Left ventricle myocardium inferior (tissue), 1 donor: Measurements from ENCODE around the gene CEACAM6. TPM values are rescaled to one million over a fixed set of nuclear protein-coding genes. Genes with fewer than 3 reads are reported as not detected.
"Not testable (repeated sequence)": the region's sequence is repeated elsewhere in the genome, so short reads cannot be mapped to it uniquely, and the experiment has no call there.

Source experiments
- DNase-seq: peaks from one replicate; pipeline ENCODE4 v3.0.0-alpha.2; 2020
- H3K27ac ChIP-seq: fragments of 200-600 bp; replicated peaks from 2 replicates; pipeline ENCODE4 v1.8.0; 2021
- H3K27me3 ChIP-seq: fragments of 200-600 bp; 2 replicates; pipeline ENCODE4 v1.8.0; 2021; ENCODE audit warnings: low read depth
- H3K36me3 ChIP-seq: fragments of 200-600 bp; 2 replicates; pipeline ENCODE4 v1.8.0; 2021
- H3K4me1 ChIP-seq: fragments of 200-600 bp; 2 replicates; pipeline ENCODE4 v1.8.0; 2021
- H3K4me3 ChIP-seq: fragments of 200-600 bp; 2 replicates; pipeline ENCODE4 v1.8.0; 2021; ENCODE audit warnings: mild to moderate bottlenecking, moderate library complexity
- H3K9me3 ChIP-seq: fragments of 200-600 bp; replicated peaks from 2 replicates; pipeline ENCODE4 v1.8.0; 2021
- CTCF ChIP-seq: fragments of 200-600 bp; IDR thresholded peaks from 2 replicates; pipeline ENCODE4 v1.8.0; 2021; ENCODE audit warnings: antibody characterized with exemption, mild to moderate bottlenecking, borderline replicate concordance
- intact Hi-C: fragments of 100-400 bp; cut with micrococcal nuclease; formaldehyde crosslinking; loops from one replicate; pipeline ENCODE4 v1.11.0; 2022
- total RNA-seq: library from RNA; stranded (reverse); fragmentation: NEBNext Ultra II Directional; extraction: Animal tissue kit (Norgen Biotek cat#: 25700); gene quantifications from one replicate; pipeline ENCODE4 v1.2.1, GENCODE V29; 2021
- donor health status: DM: no; HTN: yes; CAD: no; lungs with severe emphysema.

The CEACAM6 gene
- total RNA-seq, 1 donor from 2014 or later, result 0.11 TPM

GRCh38 chr19:41748012-41748411, 7.3 kb upstream of the CEACAM6 start:
- no peak for DNase-seq
- H3K4me3 ChIP-seq, result no peak overlapping the region
- H3K9me3 ChIP-seq, result no peaks in the 10 kb centered on the region
- H3K4me1 ChIP-seq, result peaks cover 4% of the 10 kb centered on the region
- no peak for TF ChIP-seq CTCF
- intact Hi-C loops, result no loop called here
- H3K27me3 ChIP-seq, result peaks cover 67% of the 10 kb centered on the region
- no peaks in the 10 kb centered on the region for H3K36me3 ChIP-seq
- no peak overlapping the region for H3K27ac ChIP-seq

- H3K27me3 ChIP-seq, result peaks cover 65% of the 10 kb centered on the region
- H3K36me3 ChIP-seq, H3K4me3 ChIP-seq, H3K4me1 ChIP-seq, intact Hi-C loops, H3K9me3 ChIP-seq, H3K27ac ChIP-seq, DNase-seq: not testable (repeated sequence)
These were observed 4.8 kb upstream of the CEACAM6 start for GRCh38 chr19:41750248-41751134.

GRCh38 chr19:41753159-41753558, 2.2 kb upstream of the CEACAM6 start:
- peaks cover 4% of the 10 kb centered on the region for H3K4me1 ChIP-seq
- H3K27ac ChIP-seq, result no peak overlapping the region
- H3K4me3 ChIP-seq, result no peak overlapping the region
- H3K36me3 ChIP-seq, result no peaks in the 10 kb centered on the region
- TF ChIP-seq CTCF, result peak; percentile 60
- peaks cover 53% of the 10 kb centered on the region for H3K27me3 ChIP-seq
- H3K9me3 ChIP-seq, result no peaks in the 10 kb centered on the region
- peak; percentile 35 for DNase-seq
- intact Hi-C loops, result no loop called here

- H3K27me3 ChIP-seq, result peaks cover 53% of the 10 kb centered on the region
- H3K27ac ChIP-seq, result no peak overlapping the region
- H3K4me3 ChIP-seq, result no peak overlapping the region
- H3K4me1 ChIP-seq, result peaks cover 4% of the 10 kb centered on the region
- DNase-seq, result no peak
- no peaks in the 10 kb centered on the region for H3K36me3 ChIP-seq
- no peaks in the 10 kb centered on the region for H3K9me3 ChIP-seq
- TF ChIP-seq CTCF, result peak; percentile 72
- intact Hi-C loops, result no loop called here
These were observed 1.3 kb upstream of the CEACAM6 start for GRCh38 chr19:41753936-41754529.

GRCh38 chr19:41758846-41759245, 3.5 kb downstream of the CEACAM6 start:
- DNase-seq, result no peak
- no peak overlapping the region for H3K4me3 ChIP-seq
- no peak for TF ChIP-seq CTCF
- no peak overlapping the region for H3K27ac ChIP-seq
- no peaks in the 10 kb centered on the region for H3K4me1 ChIP-seq
- H3K36me3 ChIP-seq, result no peaks in the 10 kb centered on the region
- intact Hi-C loops, result no loop called here
- H3K9me3 ChIP-seq, result no peaks in the 10 kb centered on the region
- H3K27me3 ChIP-seq, result peaks cover 81% of the 10 kb centered on the region

- no peaks in the 10 kb centered on the region for H3K9me3 ChIP-seq
- no peaks in the 10 kb centered on the region for H3K36me3 ChIP-seq
- intact Hi-C loops, result no loop called here
- H3K4me3 ChIP-seq, result no peak overlapping the region
- TF ChIP-seq CTCF, result no peak
- H3K27me3 ChIP-seq, result peaks cover 91% of the 10 kb centered on the region
- DNase-seq, result no peak
- H3K4me1 ChIP-seq, result no peaks in the 10 kb centered on the region
- H3K27ac ChIP-seq, result no peak overlapping the region
These were observed 11.8 kb downstream of the CEACAM6 start for GRCh38 chr19:41767115-41767514.

- intact Hi-C loops, H3K4me1 ChIP-seq, H3K27ac ChIP-seq, DNase-seq, H3K4me3 ChIP-seq, H3K9me3 ChIP-seq, H3K36me3 ChIP-seq: not testable (repeated sequence)
- peaks cover 91% of the 10 kb centered on the region for H3K27me3 ChIP-seq
These were observed 12.8 kb downstream of the CEACAM6 start for GRCh38 chr19:41768105-41768504.
